Measurements from ENCODE around the gene CNBP.

CNBP gene

GRCh38 chr3:129204473-129204872 lies 20.8 kb upstream of the CNBP start:
- H3K36me3 ChIP-seq (ENCODE audit: insufficient read depth, low read length) = no peaks in the 10 kb centered on the region
- no peak overlapping the region for H2AFZ ChIP-seq (ENCODE audit: low read length)
- H3F3A ChIP-seq (ENCODE audit: low read depth) = no peaks in the 10 kb centered on the region
- no peaks in the 10 kb centered on the region for H4K20me1 ChIP-seq (ENCODE audit: insufficient read depth, low read length, poor library complexity, severe bottlenecking)
- no peaks in the 10 kb centered on the region for H3K27me3 ChIP-seq (ENCODE audit: insufficient read depth, low read length, poor library complexity, severe bottlenecking)
- H3K4me2 ChIP-seq (ENCODE audit: low read depth, low read length, poor library complexity, severe bottlenecking) = no peak overlapping the region
- no peaks in the 10 kb centered on the region for H3K9me2 ChIP-seq (replicated peaks; ENCODE audit: low read depth, low read length)
- no peak for TF ChIP-seq CTCF (conservative IDR thresholded peaks at IDR 0.05; ENCODE audit: low read length)
- TF ChIP-seq EZH2phosphoT487 (IDR thresholded peaks at IDR 0.05; ENCODE audit: borderline replicate concordance) = no peak
- H3K9me3 ChIP-seq (ENCODE audit: insufficient read depth, low read depth, low read length) = no peaks in the 10 kb centered on the region
- H3K79me2 ChIP-seq (ENCODE audit: insufficient read depth, low read length) = no peaks in the 10 kb centered on the region
- H3K4me1 ChIP-seq (ENCODE audit: insufficient read depth, low read length, poor library complexity, severe bottlenecking) = no peaks in the 10 kb centered on the region
- H3K4me3 ChIP-seq (ENCODE audit: low read length, poor library complexity, severe bottlenecking) = no peak overlapping the region
- H3K9ac ChIP-seq (ENCODE audit: low read depth, low read length, poor library complexity, severe bottlenecking) = no peak overlapping the region

GRCh38 chr3:129199366-129199765 lies 15.7 kb upstream of the CNBP start:
- H4K20me1 ChIP-seq (ENCODE audit: insufficient read depth, low read length, poor library complexity, severe bottlenecking) = no peaks in the 10 kb centered on the region
- H3K9ac ChIP-seq (ENCODE audit: low read depth, low read length, poor library complexity, severe bottlenecking) = no peak overlapping the region
- no peak overlapping the region for H2AFZ ChIP-seq (ENCODE audit: low read length)
- no peaks in the 10 kb centered on the region for H3F3A ChIP-seq (ENCODE audit: low read depth)
- no peak for TF ChIP-seq CTCF (conservative IDR thresholded peaks at IDR 0.05; ENCODE audit: low read length)
- TF ChIP-seq EZH2phosphoT487 (IDR thresholded peaks at IDR 0.05; ENCODE audit: borderline replicate concordance) = no peak
- H3K9me3 ChIP-seq (ENCODE audit: insufficient read depth, low read depth, low read length) = no peaks in the 10 kb centered on the region
- H3K9me2 ChIP-seq (replicated peaks; ENCODE audit: low read depth, low read length) = no peaks in the 10 kb centered on the region
- no peaks in the 10 kb centered on the region for H3K36me3 ChIP-seq (ENCODE audit: insufficient read depth, low read length)
- no peak overlapping the region for H3K4me2 ChIP-seq (ENCODE audit: low read depth, low read length, poor library complexity, severe bottlenecking)
- no peaks in the 10 kb centered on the region for H3K27me3 ChIP-seq (ENCODE audit: insufficient read depth, low read length, poor library complexity, severe bottlenecking)
- no peaks in the 10 kb centered on the region for H3K79me2 ChIP-seq (ENCODE audit: insufficient read depth, low read length)
- H3K4me1 ChIP-seq (ENCODE audit: insufficient read depth, low read length, poor library complexity, severe bottlenecking) = no peaks in the 10 kb centered on the region
- no peak overlapping the region for H3K4me3 ChIP-seq (ENCODE audit: low read length, poor library complexity, severe bottlenecking)

GRCh38 chr3:129197321-129197720 lies 13.6 kb upstream of the CNBP start:
- Histone ChIP-seq H3K4me1 (ENCODE audit: insufficient read depth, low read length, poor library complexity, severe bottlenecking) (no peaks in the 10 kb centered on the region), H3F3A (ENCODE audit: low read depth) (no peaks in the 10 kb centered on the region), H3K4me3 (ENCODE audit: low read length, poor library complexity, severe bottlenecking) (no peak overlapping the region), H4K20me1 (ENCODE audit: insufficient read depth, low read length, poor library complexity, severe bottlenecking) (no peaks in the 10 kb centered on the region), H3K4me2 (ENCODE audit: low read depth, low read length, poor library complexity, severe bottlenecking) (no peak overlapping the region), H3K9me2 (replicated peaks; ENCODE audit: low read depth, low read length) (no peaks in the 10 kb centered on the region), H3K9ac (ENCODE audit: low read depth, low read length, poor library complexity, severe bottlenecking) (no peak overlapping the region), H3K27me3 (ENCODE audit: insufficient read depth, low read length, poor library complexity, severe bottlenecking) (no peaks in the 10 kb centered on the region), H3K79me2 (ENCODE audit: insufficient read depth, low read length) (no peaks in the 10 kb centered on the region), H3K36me3 (ENCODE audit: insufficient read depth, low read length) (no peaks in the 10 kb centered on the region), H3K9me3 (ENCODE audit: insufficient read depth, low read depth, low read length) (no peaks in the 10 kb centered on the region), H2AFZ (ENCODE audit: low read length) (no peak overlapping the region)
- TF ChIP-seq EZH2phosphoT487 (IDR thresholded peaks at IDR 0.05; ENCODE audit: borderline replicate concordance) (no peak), CTCF (conservative IDR thresholded peaks at IDR 0.05; ENCODE audit: low read length) (no peak)

All from Loucy (cell line).